ENCODE measurements around the gene TMEM219. TPM values are rescaled to one million over a fixed set of nuclear protein-coding genes. Genes with fewer than 3 reads are reported as not detected.
A peak's percentile ranks its signal among the peaks of the same experiment; 100 is the strongest.

The TMEM219 gene
- total and polyA plus RNA-seq, 9 of the 15 experiments (the other 6 are each of a cell fraction or from before 2014, with no cell fraction given): 35.3 to 62.8 (median 55.5) TPM

- H3K9me3 ChIP-seq (replicated peaks; ENCODE audit: control insufficient read depth, insufficient read depth, low read depth, low read length): no peaks in the 10 kb centered on the region
- no peaks in the 10 kb centered on the region for H4K20me1 ChIP-seq (replicated peaks; ENCODE audit: control insufficient read depth, insufficient read depth, low read length)
- no TSS peak for BruUV-seq (replicated peaks)
- H3K79me2 ChIP-seq (ENCODE audit: control insufficient read depth, insufficient read depth, low read length): no peaks in the 10 kb centered on the region
- intact Hi-C loops (cut with micrococcal nuclease) (no loop called here), in situ Hi-C loops (cut with MboI) (no loop called here)
- TF ChIP-seq ZNF311 (CRISPR knock-in tag; IDR thresholded peaks at IDR 0.05) (no peak), CTCF (IDR thresholded peaks at IDR 0.05 in 2 of 3, conservative IDR thresholded peaks at IDR 0.05 in 1 of 3; ENCODE audit: insufficient read depth in 2 of 3, low read depth in 1 of 3, low read length in 3 of 3) (0 out of 6 replicates have a peak, but pooled peaks of 1 of the 3 experiments have one; percentile 13), TEAD4 (IDR thresholded peaks at IDR 0.05; ENCODE audit: low read length) (no peak), TEAD4 (CRISPR knock-in tag; IDR thresholded peaks at IDR 0.05; ENCODE audit: borderline replicate concordance) (no peak)
- no peak overlapping the region for H3K4me3 ChIP-seq
- H3K27me3 ChIP-seq (ENCODE audit: control insufficient read depth in 2 of 2, insufficient read depth in 2 of 2, low read length in 2 of 2): no peaks in the 10 kb centered on the region
- ATAC-seq: peak; percentile 70
- no peaks in the 10 kb centered on the region for H3K9me1 ChIP-seq (ENCODE audit: control insufficient read depth, insufficient read depth, low read length)
- peaks cover 50% of the 10 kb centered on the region for H3K36me3 ChIP-seq (ENCODE audit: control insufficient read depth, insufficient read depth, low read length)
- no peak overlapping the region for H2AFZ ChIP-seq (ENCODE audit: low read depth, low read length)
- no peak overlapping the region for H3K4me2 ChIP-seq (ENCODE audit: insufficient read depth, low read length)
- H3K4me1 ChIP-seq (replicated peaks in 1 of 2; ENCODE audit: control insufficient read depth in 2 of 2, insufficient read depth in 2 of 2, low read length in 2 of 2): peaks cover 0 to 3% of the 10 kb centered on the region in 2 experiments; a peak in 2 of 5 replicates
- no peak overlapping the region; a peak in 1 of 4 replicates for H3K9ac ChIP-seq (ENCODE audit: insufficient read depth in 1 of 2, low read depth in 2 of 2, low read length in 2 of 2)
- ChIA-PET POLR2A (interaction anchor here (0.6 to 1.5 kb wide), 5 partner anchors 9 to 40 kb away, joined by 3 to 11 read pairs (median 3); partner anchors contain the start of gene KCTD13), CTCF (ENCODE audit: low intra/inter-chr PET ratio) (no interaction called here)
- no peak for DNase-seq (ENCODE audit: extremely low read depth in 1 of 4, low spot score in 3 of 4)
- WGBS (ENCODE audit: insufficient coverage, low coverage, missing lambda C conversion rate): 92% methylated on average over 1 of the region's 1 CpG
- no peak overlapping the region for H3K27ac ChIP-seq (ENCODE audit: extremely low read depth, low read depth, low read length)
- FAIRE-seq: no peak
Measured at GRCh38 chr16:29916979-29917378, 44.9 kb upstream of the TMEM219 start.
